ENCODE results near the gene SH3BP4.

DNA sequence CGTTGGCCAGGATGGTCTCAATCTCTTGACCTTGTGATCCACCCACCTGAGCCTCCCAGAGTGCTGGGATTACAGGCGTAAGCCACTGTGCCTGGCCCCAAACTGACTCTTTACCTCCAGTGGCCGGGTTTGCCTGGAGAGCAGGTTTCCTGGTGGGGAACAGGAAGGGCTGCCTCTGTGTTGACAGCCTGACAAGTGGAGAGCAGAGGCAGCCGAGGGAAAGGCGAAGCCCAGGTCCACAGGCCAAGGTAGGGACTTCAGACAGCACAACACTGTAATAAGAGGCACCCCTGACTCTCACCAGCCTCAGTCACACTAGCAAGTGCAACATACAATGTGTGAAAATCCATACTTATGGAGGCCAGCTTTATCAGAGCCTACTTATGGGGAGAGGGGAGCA lies 16.5 kb upstream of the SH3BP4 start:
- TF ChIP-seq, protein P1, sequence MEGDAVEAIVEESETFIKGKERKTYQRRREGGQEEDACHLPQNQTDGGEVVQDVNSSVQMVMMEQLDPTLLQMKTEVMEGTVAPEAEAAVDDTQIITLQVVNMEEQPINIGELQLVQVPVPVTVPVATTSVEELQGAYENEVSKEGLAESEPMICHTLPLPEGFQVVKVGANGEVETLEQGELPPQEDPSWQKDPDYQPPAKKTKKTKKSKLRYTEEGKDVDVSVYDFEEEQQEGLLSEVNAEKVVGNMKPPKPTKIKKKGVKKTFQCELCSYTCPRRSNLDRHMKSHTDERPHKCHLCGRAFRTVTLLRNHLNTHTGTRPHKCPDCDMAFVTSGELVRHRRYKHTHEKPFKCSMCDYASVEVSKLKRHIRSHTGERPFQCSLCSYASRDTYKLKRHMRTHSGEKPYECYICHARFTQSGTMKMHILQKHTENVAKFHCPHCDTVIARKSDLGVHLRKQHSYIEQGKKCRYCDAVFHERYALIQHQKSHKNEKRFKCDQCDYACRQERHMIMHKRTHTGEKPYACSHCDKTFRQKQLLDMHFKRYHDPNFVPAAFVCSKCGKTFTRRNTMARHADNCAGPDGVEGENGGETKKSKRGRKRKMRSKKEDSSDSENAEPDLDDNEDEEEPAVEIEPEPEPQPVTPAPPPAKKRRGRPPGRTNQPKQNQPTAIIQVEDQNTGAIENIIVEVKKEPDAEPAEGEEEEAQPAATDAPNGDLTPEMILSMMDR (IDR thresholded peaks at IDR 0.05), result no peak
- TF ChIP-seq POLR2A (IDR thresholded peaks at IDR 0.05), result no peak

All from uterus (tissue), 2 donors.